H1 (cell line): Measurements from ENCODE around the gene CCDC178. TPM values are rescaled to one million over a fixed set of nuclear protein-coding genes. Genes with fewer than 3 reads are reported as not detected.

Experiments
- ASH2L ChIP-seq: fragments of 200-600, 300-600 bp; sonication (generic); IDR thresholded peaks from one replicate; pipeline ENCODE4 v1.7.1; 2017; ENCODE audit warnings: low read length
- CEBPB ChIP-seq: IDR thresholded peaks from 2 replicates; pipeline ENCODE4 v1.6.1; 2012; ENCODE audit warnings: low read depth, low read length
- SRF ChIP-seq: IDR thresholded peaks from 2 replicates; pipeline ENCODE4 v1.6.1; 2011; ENCODE audit warnings: mild to moderate bottlenecking, low read depth, low read length, moderate library complexity
- TCF12 ChIP-seq: IDR thresholded peaks from 2 replicates; pipeline ENCODE4 v1.6.1; 2011; ENCODE audit warnings: low read depth, mild to moderate bottlenecking, low read length
- polyA plus RNA-seq, 7 experiments: library from polyadenylated mRNA; depleted of rRNA in 3 of 7; stranded (reverse) in 5 of 7; unstranded in 2 of 7; fragments of >200 nt in 5 of 7; fragments of 200-250 nt in 2 of 7; gene quantifications; 1 replicate in 5 of 7; 2 replicates in 1 of 7; 4 replicates in 1 of 7; pipeline versions ENCODE4 v1.2.1 to v1.2.3, GENCODE V29; 2011 to 2013; ENCODE audit warnings: missing spikeins in 2 of 7, mixed read lengths in 2 of 7
- total RNA-seq: library from RNA; stranded (reverse); fragmentation: NEBNext Ultra II Directional; extraction: Animal tissue kit (Norgen Biotek cat#: 25700); gene quantifications from 2 replicates; pipeline ENCODE4 v1.2.1, GENCODE V29; 2021

The CCDC178 gene
- total and polyA plus RNA-seq, 2 of the 8 experiments (the other 6 are each of a cell fraction or from before 2014, with no cell fraction given) = not detected

- TF ChIP-seq ASH2L (no peak), SRF (no peak), CEBPB (no peak), TCF12 (no peak)
Observed at GRCh38 chr18:33459612-33460011, 19.1 kb upstream of the CCDC178 start (continued).
